Activated T-helper 2 cell treated with anti-CD3 and anti-CD28 coated beads, Interferon-gamma antibody, Interleukin-2, Interleukin-4, amounts not matched to agents 10 μg/mL and 5 μg/mL and 100 μg/mL, durations not matched to agents 14 hours and 24 hours and 36 hours (primary cell): Measurements from ENCODE around the gene HSBP1L1. TPM values are rescaled to one million over a fixed set of nuclear protein-coding genes. Genes with fewer than 3 reads are reported as not detected.
A peak's percentile ranks its signal among the peaks of the same experiment; 100 is the strongest.

Experiments
- DNase-seq: peaks from one replicate; pipeline ENCODE4 v3.0.0; 2021; ENCODE audit warnings: low spot score
- H3K27ac Mint-ChIP-seq: one replicate; pipeline ENCODE4 v1.8.0; 2021; ENCODE audit warnings: mixed read lengths
- H3K27me3 Mint-ChIP-seq: one replicate; pipeline ENCODE4 v1.8.0; 2021; ENCODE audit warnings: low read depth, mixed read lengths
- H3K36me3 Mint-ChIP-seq: one replicate; pipeline ENCODE4 v1.8.0; 2021; ENCODE audit warnings: low read depth, mixed read lengths
- H3K4me1 Mint-ChIP-seq: one replicate; pipeline ENCODE4 v1.8.0; 2021; ENCODE audit warnings: low read depth, mixed read lengths
- H3K4me3 Mint-ChIP-seq: one replicate; pipeline ENCODE4 v1.8.0; 2021; ENCODE audit warnings: low read depth, mild to moderate bottlenecking, moderate library complexity, mixed read lengths
- H3K9me3 Mint-ChIP-seq: one replicate; pipeline ENCODE4 v1.8.0; 2021; ENCODE audit warnings: mixed read lengths
- intact Hi-C: fragments of 100-400 bp; cut with micrococcal nuclease; formaldehyde crosslinking; loops from one replicate; pipeline ENCODE4 v1.15.1; 2023
- total RNA-seq: library from RNA; stranded (reverse); gene quantifications from 2 replicates; pipeline ENCODE4 v1.2.3, GENCODE V29; 2022

HSBP1L1 gene
- total RNA-seq, 1 donor from 2014 or later: 12.0 TPM

DNA sequence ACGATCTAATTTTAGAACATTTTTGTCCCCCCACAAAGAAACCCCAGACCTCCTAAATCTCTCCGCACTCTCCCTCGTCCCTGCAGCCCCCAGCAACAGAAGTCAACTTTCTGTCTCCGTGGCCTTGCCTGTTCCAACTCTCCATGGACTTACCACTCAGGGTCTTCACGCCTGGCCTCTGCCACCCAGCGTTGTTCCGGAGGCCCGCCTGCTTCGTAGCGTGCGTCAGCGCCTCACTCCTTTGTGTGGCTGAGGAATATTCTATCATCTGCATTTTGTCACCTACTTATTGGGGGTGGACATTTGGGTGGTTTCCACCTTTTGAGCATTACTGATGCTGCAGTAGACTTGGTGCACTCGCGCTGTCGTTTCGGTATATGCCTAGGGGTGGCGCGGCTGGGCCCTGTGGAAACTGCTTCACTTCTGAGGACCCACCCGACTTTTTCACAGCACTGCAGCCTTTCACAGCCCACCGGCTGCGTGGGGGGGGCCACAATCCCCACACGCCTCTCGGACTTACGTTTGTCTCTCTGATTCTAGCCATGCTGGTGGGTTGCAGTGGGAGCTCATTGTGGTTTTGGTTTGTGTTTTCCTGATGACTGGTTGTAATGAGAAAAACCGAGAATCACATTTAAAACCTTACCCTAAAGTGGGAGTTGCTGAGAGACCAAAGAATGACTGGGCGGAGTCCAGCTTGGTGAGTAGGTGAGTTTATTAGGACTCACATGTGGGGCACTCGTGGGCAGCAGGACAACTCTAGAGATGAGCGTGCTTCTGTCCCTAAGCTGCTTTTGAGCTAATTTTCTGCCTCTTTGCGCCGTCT, 1.4 kb upstream of the HSBP1L1 start:
- Mint-ChIP-seq H3K4me1 (peaks cover 40% of the 10 kb centered on the region), H3K27ac (peak overlapping the region; percentile 73), H3K36me3 (peaks cover 6% of the 10 kb centered on the region), H3K9me3 (no peaks in the 10 kb centered on the region), H3K27me3 (no peaks in the 10 kb centered on the region), H3K4me3 (peak overlapping the region; percentile 60)
- intact Hi-C loops: loop anchor here (1.0 to 5.0 kb wide), 5 partner anchors 12 to 281 kb away; partner anchors contain the start of genes ADNP2 and SLC66A2
- no peak for DNase-seq

DNA sequence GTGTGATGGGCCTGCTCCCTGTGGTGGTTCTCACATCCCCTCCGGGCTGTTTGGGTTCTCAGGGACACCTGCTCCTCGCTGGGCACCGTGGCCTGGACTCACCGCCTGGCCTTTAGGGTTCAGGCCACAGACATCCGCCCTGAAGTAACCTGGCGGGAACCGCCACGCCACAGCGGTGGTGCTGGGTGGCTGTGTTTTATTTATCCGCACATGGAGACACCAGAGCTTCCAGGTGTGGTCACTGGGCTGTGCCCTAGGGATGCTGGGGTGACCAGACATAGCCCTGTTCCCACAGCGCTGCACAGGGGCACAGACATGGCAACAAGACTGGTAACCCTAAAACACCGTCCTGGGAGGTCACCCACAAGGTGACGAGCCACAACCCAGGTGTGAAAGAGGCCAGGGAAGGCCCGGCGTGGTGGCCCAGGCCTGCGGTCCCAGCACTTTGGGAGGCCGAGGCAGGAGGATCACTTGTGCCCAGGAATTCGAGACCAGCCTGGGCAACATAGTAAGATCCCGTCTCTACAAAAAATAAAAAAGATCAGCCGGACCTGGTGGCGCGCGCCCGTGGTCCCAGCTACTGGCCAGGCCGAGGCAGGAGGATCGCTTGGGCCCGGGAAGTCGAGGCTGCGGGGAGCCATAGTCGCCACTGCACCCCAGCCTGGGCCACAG, 649 bp upstream of the HSBP1L1 start:
- peaks cover 6% of the 10 kb centered on the region for H3K36me3 Mint-ChIP-seq
- H3K4me1 Mint-ChIP-seq: peaks cover 40% of the 10 kb centered on the region
- H3K4me3 Mint-ChIP-seq: peak overlapping the region; percentile 60
- H3K9me3 Mint-ChIP-seq: no peaks in the 10 kb centered on the region
- intact Hi-C loops: loop anchor here (1.0 to 5.0 kb wide), 5 partner anchors 12 to 281 kb away; partner anchors contain the start of genes ADNP2 and SLC66A2
- DNase-seq: no peak
- H3K27ac Mint-ChIP-seq: peak overlapping the region; percentile 14
- H3K27me3 Mint-ChIP-seq: no peaks in the 10 kb centered on the region

DNA sequence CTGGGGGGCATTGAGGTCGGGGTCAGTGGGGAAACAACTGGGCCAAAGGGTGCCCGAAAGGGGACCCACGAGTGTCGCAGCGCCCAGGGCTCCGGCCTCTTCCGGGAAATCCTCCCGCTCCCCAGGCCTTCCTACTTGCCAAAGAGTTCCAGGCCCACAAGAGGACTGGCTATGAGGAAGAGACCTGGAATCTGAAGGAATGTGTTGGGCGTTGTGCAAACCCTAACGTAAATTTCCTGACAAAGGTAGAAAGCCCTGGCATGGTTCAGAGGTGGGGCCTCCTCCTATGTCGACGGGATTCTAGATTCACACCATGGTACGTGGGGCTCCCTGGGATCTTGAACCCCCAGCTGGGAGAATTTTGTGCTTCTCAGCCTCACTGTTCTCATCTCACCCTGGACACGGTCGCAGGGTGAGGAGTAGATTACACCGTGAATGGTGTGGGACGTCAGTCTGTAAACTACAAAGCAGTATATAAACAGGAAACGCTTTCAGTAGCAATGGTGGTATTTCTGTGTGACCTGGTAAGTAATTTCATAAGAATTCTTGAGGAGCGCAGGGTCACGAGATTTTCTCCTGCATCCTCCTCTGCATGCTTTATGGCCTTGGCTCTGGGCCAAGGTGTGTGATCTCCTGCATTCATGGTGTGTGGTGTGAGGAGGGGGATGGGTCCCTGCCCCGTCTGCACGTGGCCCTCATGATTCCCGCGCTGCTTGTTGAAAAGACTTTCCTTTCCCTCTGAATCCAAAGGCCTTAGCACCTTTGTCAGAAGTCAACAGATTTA, 868 bp downstream of the HSBP1L1 start:
- no peaks in the 10 kb centered on the region for H3K27me3 Mint-ChIP-seq
- peak overlapping the region; percentile 76 for H3K4me3 Mint-ChIP-seq
- peaks cover 10% of the 10 kb centered on the region for H3K36me3 Mint-ChIP-seq
- H3K9me3 Mint-ChIP-seq: no peaks in the 10 kb centered on the region
- H3K27ac Mint-ChIP-seq: peak overlapping the region; percentile 75
- intact Hi-C loops: no loop called here
- no peak for DNase-seq
- H3K4me1 Mint-ChIP-seq: peaks cover 33% of the 10 kb centered on the region

DNA sequence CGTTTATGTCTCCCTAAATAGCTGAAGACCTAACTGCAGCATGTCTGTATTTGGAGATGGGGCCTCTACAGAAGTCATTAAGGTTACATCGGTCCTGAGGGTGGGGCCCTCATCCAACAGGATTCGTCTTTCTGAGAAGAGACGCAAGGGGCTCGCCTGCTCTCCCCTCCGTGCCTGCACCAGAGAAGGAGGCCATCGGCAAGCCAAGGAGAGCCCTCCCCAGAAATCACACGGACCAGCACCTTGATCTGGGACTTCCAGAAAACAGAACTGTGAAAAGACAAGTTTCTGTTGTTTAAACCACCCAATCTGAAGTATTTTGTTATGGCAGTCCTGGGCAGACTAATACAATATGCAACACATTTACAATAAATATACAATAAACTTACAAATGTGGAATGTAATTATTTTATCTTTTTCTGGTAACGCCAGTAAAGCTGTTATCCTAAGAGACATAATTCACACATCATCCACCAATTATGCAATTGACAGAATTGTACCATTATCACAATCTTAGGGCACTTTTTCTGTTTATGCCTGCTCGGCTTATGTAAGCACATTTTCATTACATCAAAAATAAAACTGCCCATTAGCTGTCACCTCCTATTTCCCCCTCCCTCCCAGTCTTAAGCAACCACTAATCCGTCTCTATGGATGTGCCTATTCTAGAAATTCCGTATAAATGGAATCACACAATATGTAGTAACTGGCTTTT, 6.1 kb downstream of the HSBP1L1 start:
- H3K27me3 Mint-ChIP-seq: no peaks in the 10 kb centered on the region
- no peak overlapping the region for H3K27ac Mint-ChIP-seq
- intact Hi-C loops: no loop called here
- no peaks in the 10 kb centered on the region for H3K9me3 Mint-ChIP-seq
- H3K36me3 Mint-ChIP-seq: peaks cover 56% of the 10 kb centered on the region
- H3K4me1 Mint-ChIP-seq: peaks cover 2% of the 10 kb centered on the region
- no peak for DNase-seq
- no peak overlapping the region for H3K4me3 Mint-ChIP-seq

DNA sequence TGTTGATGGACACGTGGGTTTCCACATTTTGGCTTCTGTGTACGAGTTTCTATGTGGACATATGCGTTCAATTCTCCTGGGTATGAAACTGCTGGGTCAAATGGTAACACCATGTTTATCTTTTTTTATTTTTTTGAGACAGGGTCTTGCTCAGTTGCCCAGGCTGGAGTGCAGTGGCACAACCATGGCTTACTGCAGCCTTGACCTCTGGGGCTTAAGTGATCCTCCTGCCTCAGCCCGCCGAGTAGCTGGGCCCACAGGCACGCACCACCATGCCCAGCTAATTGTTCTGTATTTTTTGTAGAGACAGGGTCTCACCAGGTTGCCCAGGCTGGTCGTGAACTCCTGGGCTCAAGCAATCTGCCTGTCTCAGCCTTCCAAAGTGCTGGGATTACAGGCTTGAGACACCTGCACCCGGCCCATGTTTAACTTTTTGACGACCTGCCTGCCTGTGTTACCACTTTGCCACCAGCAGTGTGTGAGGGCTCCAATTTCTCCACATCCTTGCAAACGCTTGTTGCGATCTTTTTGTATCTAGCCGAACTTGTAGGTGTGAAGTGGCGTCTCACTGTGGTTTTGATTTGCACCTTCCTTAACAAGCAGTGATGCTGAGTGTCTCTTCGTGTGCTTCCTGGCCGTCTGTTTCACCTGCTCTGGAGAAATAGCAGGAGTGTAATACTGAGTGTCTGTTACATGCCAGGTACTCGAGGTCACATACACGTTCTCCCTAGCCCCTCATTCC, 6.9 kb downstream of the HSBP1L1 start:
- Mint-ChIP-seq H3K27ac (no peak overlapping the region), H3K4me3 (no peak overlapping the region), H3K27me3 (no peaks in the 10 kb centered on the region), H3K36me3 (peaks cover 60% of the 10 kb centered on the region), H3K4me1 (peaks cover 1% of the 10 kb centered on the region), H3K9me3 (no peaks in the 10 kb centered on the region)
- intact Hi-C loops: no loop called here
- no peak for DNase-seq

DNA sequence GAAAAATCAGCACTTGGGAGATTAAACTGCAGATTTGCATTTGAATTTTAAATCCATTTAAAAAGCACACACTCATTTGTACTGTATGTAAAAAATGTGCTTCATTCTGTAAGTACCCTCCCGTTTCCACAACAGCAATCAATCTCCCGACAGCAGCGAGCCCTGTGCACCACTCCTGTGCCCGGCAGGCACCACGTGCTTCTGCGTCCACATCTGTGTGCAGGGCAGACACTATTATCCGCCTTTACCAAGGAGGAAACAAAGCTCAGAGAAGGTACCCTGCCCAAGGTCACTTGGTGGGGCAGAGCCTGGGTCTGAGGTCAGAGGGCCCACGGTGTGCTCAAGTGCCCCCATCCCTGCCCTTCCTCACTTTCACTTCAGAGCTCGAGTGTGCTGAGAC, 7.5 kb downstream of the HSBP1L1 start:
- intact Hi-C loops: no loop called here
- no peaks in the 10 kb centered on the region for H3K27me3 Mint-ChIP-seq
- no peak overlapping the region for H3K4me3 Mint-ChIP-seq
- H3K27ac Mint-ChIP-seq: no peak overlapping the region
- DNase-seq: no peak
- peaks cover 60% of the 10 kb centered on the region for H3K36me3 Mint-ChIP-seq
- peaks cover 1% of the 10 kb centered on the region for H3K4me1 Mint-ChIP-seq
- H3K9me3 Mint-ChIP-seq: no peaks in the 10 kb centered on the region

DNA sequence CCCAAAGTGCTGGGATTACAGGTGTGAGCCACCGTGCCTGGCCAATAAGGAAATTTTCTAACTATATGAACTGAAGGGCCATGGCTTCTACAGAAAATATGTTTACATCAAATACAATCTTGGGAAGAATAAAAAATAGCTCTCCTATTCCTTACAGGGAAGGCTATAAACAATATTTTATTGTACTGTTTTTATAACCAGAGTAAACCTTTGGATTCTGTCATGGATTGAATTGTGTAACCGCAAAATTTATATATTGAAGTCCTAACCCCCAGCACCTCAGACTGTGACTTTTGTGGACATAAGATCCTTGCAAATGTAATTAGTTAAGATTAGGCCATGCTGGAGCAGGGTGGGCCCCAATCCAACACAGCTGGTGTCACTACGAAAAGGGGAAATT, 8.3 kb downstream of the HSBP1L1 start:
- H3K9me3 Mint-ChIP-seq: no peaks in the 10 kb centered on the region
- H3K27ac Mint-ChIP-seq: no peak overlapping the region
- H3K4me3 Mint-ChIP-seq: no peak overlapping the region
- H3K36me3 Mint-ChIP-seq: peaks cover 55% of the 10 kb centered on the region
- no peaks in the 10 kb centered on the region for H3K27me3 Mint-ChIP-seq
- DNase-seq: no peak
- H3K4me1 Mint-ChIP-seq: no peaks in the 10 kb centered on the region
- intact Hi-C loops: no loop called here

DNA sequence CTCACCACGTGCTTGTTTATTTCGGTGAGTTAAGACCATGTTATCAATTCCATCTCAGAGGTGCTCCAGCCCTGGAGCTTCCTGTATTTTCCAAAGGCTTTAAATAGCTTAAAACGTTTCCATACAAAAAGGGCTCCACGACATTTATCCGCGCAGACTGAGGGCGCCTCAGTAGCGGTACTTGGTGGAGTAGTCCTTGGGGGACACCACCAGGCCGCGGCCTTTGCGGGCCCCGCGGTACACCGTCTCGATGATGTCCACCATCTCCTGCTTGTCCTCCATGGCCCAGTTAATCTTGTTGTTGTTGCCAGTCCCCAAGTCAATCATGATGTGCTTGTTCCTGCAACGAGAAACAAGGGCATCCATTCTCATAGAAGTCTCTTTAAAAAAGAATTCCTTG, 9.1 kb downstream of the HSBP1L1 start:
- intact Hi-C loops: no loop called here
- Mint-ChIP-seq H3K9me3 (no peaks in the 10 kb centered on the region), H3K4me1 (no peaks in the 10 kb centered on the region), H3K27ac (no peak overlapping the region), H3K36me3 (peaks cover 55% of the 10 kb centered on the region), H3K27me3 (no peaks in the 10 kb centered on the region), H3K4me3 (no peak overlapping the region)
- no peak for DNase-seq

DNA sequence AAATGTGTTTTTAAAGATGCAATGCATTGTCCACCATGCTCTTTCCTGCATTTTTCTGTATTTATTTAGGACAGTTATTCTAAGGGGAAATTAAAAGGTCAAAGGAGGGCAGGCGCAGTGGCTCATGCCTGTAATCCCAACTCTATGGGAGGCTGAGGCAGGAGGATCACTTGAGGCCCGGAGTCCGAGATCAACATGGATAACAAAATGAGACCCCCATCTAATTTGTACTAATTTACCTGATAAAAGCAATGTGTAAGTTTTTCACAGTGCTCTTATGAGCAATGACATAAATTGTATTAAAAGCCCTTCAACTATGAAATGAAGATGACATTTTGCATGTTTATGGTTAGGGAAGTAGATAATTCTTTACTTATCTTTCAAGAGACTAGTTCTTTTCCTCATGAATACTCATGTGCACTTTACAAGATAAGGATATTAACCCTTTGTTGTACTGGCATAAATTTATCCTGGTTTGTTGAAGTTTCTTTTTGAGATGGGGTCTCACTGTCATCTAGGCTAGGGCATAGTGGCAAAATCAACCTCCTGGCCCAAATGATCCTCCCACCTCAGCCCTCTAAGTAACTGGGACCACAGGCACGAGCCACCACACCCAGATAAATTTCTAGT, 9.7 kb downstream of the HSBP1L1 start:
- Mint-ChIP-seq H3K36me3 (peaks cover 55% of the 10 kb centered on the region), H3K27me3 (no peaks in the 10 kb centered on the region), H3K4me3 (no peak overlapping the region), H3K27ac (no peak overlapping the region), H3K4me1 (no peaks in the 10 kb centered on the region), H3K9me3 (no peaks in the 10 kb centered on the region)
- DNase-seq: no peak
- intact Hi-C loops: no loop called here

DNA sequence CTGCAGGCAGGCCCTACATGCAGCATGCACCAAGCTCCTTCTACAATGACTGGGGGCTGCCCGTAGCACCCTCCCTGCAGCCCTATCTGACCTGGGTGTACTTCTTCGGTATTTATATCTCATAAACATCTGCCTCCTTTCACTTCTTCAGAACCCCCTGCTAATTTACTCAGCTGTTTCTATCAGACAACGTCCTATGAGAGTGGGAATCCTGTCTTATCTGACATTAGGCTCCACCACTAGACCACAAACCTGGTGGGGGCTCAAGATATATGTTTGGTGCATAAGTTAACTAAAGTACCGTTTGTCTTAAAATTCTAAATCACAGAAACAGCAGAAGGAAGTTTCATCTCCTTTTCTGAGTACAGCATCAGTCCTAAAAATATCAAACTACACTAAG, 10.6 kb downstream of the HSBP1L1 start:
- no peak for DNase-seq
- Mint-ChIP-seq H3K27ac (no peak overlapping the region), H3K9me3 (no peaks in the 10 kb centered on the region), H3K4me3 (no peak overlapping the region), H3K27me3 (no peaks in the 10 kb centered on the region), H3K36me3 (peaks cover 60% of the 10 kb centered on the region), H3K4me1 (peaks cover 4% of the 10 kb centered on the region)
- intact Hi-C loops: no loop called here

DNA sequence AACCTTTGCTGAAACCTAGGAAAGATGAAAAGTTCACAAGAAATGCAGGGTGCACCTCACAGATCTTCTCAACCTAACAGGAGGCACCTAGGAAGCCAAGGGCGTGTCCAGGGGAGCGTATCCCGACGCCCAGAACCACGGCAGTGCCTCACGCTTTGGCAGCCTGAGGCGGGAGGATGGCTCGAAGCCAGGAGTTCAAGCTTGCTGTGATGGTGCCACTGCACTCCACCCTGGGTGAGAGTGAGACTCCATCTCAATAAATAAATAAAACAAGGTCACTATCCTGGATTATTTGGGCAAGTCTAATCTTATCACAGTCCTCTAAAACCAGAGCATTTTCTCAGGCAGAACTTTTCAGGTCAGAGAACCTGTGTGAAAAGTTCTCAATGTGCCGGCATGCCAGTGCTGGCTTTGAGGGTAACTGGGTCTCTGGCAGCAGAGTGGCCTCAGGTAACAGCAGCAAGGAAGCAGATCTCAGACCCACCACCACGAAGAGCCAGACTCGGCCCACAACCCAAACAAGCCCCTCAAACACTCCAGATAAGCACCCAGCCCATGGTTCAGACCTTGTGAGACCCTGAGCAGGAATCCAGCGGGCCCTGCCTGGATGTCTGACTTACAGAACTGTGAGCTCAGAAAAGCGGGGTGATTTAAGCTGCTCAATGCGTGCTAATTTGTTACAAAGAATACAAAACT, 11.7 kb downstream of the HSBP1L1 start:
- intact Hi-C loops: no loop called here
- Mint-ChIP-seq H3K9me3 (no peaks in the 10 kb centered on the region), H3K4me3 (no peak overlapping the region), H3K27ac (no peak overlapping the region), H3K36me3 (peaks cover 61% of the 10 kb centered on the region), H3K27me3 (no peaks in the 10 kb centered on the region), H3K4me1 (peaks cover 4% of the 10 kb centered on the region)
- no peak for DNase-seq
